PC-3 (cell line): ENCODE measurements around the gene CNTNAP2. TPM values are rescaled to one million over a fixed set of nuclear protein-coding genes. Genes with fewer than 3 reads are reported as not detected.

ENCODE experiments used
- ATAC-seq: fragments of 200-7000 bp; cut with Tn5 transposase; 2 replicates; pipeline ENCODE4 v1.9.1; 2020; ENCODE audit warnings: mild to moderate bottlenecking, moderate library complexity
- BruUV-seq: library from RNA; stranded (reverse); fragments of 400-500 nt; replicated peaks from 2 replicates; lab custom pipeline; 2021; lab: Mats Ljungman, UMichigan
- CTCF ChIA-PET: fragments of 300-600 bp; sonication (Branson Sonifier 250); formaldehyde crosslinking; loops from one replicate; lab custom pipeline; 2022; ENCODE audit warnings: antibody characterized with exemption; lab: Charles Lee
- POLR2A ChIA-PET: fragments of 300-600 bp; sonication (Branson Sonifier 250); formaldehyde crosslinking; loops from one replicate; lab custom pipeline; 2022; ENCODE audit warnings: antibody characterized with exemption; ENCODE audit not compliant: unreplicated experiment; lab: Charles Lee
- DNase-seq: peaks from one replicate; pipeline ENCODE4 v3.0.0-alpha.2; 2015
- H2AFZ ChIP-seq: fragments of 300-600 bp; sonication (generic); 2 replicates; pipeline ENCODE4 v1.6.0; 2016; ENCODE audit warnings: antibody characterized with exemption, low read length
- H3F3A ChIP-seq: fragments of 300-600 bp; sonication (generic); one replicate; pipeline ENCODE4 v1.6.0; 2017; ENCODE audit warnings: antibody characterized with exemption, low read length, control low read depth, mild to moderate bottlenecking; ENCODE audit not compliant: unreplicated experiment
- H3K27ac ChIP-seq: fragments of 300-600 bp; sonication (generic); 2 replicates; pipeline ENCODE4 v1.5.1; 2016; ENCODE audit warnings: mild to moderate bottlenecking, low read length
- H3K27me3 ChIP-seq: fragments of 300-600 bp; sonication (generic); 2 replicates; pipeline ENCODE4 v1.6.1; 2016; ENCODE audit warnings: low read length, mixed read lengths
- H3K36me3 ChIP-seq: fragments of 300-600 bp; sonication (generic); 2 replicates; pipeline ENCODE4 v1.6.1; 2016; ENCODE audit warnings: low read depth, mixed run types, low read length, mixed read lengths
- H3K4me1 ChIP-seq: fragments of 300-600 bp; sonication (generic); 2 replicates; pipeline ENCODE4 v1.5.1; 2016; ENCODE audit warnings: low read length; ENCODE audit not compliant: insufficient read depth
- H3K4me2 ChIP-seq: fragments of 300-600 bp; sonication (generic); 2 replicates; pipeline ENCODE4 v1.6.0; 2016; ENCODE audit warnings: low read length
- H3K4me3 ChIP-seq: fragments of 300-600 bp; sonication (generic); 2 replicates; pipeline ENCODE4 v1.5.1; 2016; ENCODE audit warnings: mild to moderate bottlenecking, low read length, mixed read lengths
- H3K79me2 ChIP-seq: fragments of 300-600 bp; sonication (generic); 2 replicates; pipeline ENCODE4 v1.6.1; 2017; ENCODE audit warnings: low read length, mixed read lengths
- H3K9ac ChIP-seq: fragments of 300-600 bp; sonication (generic); 2 replicates; pipeline ENCODE4 v1.6.0; 2016; ENCODE audit warnings: mild to moderate bottlenecking, low read length
- H3K9me2 ChIP-seq: fragments of 300-600 bp; sonication (generic); replicated peaks from 2 replicates; pipeline ENCODE4 v1.6.1; 2016; ENCODE audit warnings: mixed run types, low read length, mixed read lengths
- H3K9me3 ChIP-seq: fragments of 300-600 bp; sonication (generic); 2 replicates; pipeline ENCODE4 v1.6.1; 2016; ENCODE audit warnings: low read length, mixed read lengths
- H4K20me1 ChIP-seq: fragments of 300-600 bp; sonication (generic); 2 replicates; pipeline ENCODE4 v1.6.1; 2016; ENCODE audit warnings: low read length, mixed read lengths
- EZH2 ChIP-seq: fragments of 300-600 bp; sonication (generic); IDR thresholded peaks from one replicate; pipeline ENCODE4 v1.6.1; 2017; ENCODE audit warnings: antibody characterized with exemption, mild to moderate bottlenecking, low read length; ENCODE audit not compliant: unreplicated experiment
- EZH2phosphoT487 ChIP-seq: fragments of 300-600 bp; sonication (generic); IDR thresholded peaks from 2 replicates; pipeline ENCODE4 v1.6.1; 2018; ENCODE audit warnings: mild to moderate bottlenecking, antibody characterized with exemption, low read length, borderline replicate concordance
- intact Hi-C: fragments of 100-400 bp; cut with micrococcal nuclease; formaldehyde crosslinking; loops from 2 replicates; pipeline ENCODE4 v1.9.0; 2023
- total RNA-seq: library from RNA; depleted of rRNA; stranded (reverse); fragments of >200 nt; gene quantifications from 2 replicates; pipeline ENCODE4 v1.2.3, GENCODE V29; 2014
- TF ChIP-seq, protein P1 (sequence below): fragments of 300-600 bp; sonication (generic); conservative IDR thresholded peaks from 2 replicates; pipeline ENCODE4 v1.5.1; 2017; ENCODE audit warnings: antibody characterized with exemption, low read depth, mild to moderate bottlenecking, low read length

CNTNAP2 gene
- total RNA-seq, 1 experiment from 2014 or later = 1.5 TPM

DNA sequence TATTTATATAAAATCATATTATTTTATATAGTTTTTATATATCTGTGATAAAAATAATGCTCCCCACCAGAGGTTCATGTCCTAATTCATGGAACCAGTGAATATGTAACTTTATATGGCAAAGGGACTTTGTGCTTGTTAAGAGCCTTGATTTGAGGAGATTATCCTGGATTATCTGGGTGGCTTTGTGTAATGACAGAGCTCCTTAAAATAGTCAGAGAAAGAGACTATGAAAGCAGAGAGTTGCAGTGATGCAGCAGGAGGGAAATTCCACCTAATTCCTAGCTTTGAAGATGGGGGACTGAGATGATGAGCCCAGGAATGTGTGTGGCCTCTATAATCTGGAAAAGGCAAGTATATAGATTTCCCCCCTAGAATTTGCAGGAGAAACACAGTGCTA lies 1439.7 kb downstream of the CNTNAP2 start:
- ChIA-PET POLR2A (no interaction called here), CTCF (interaction anchor here (0.6 kb wide), 1 partner anchor 542 kb away, joined by 3 read pairs; no protein-coding TSS in a partner anchor)
- TF ChIP-seq EZH2phosphoT487 (no peak), EZH2 (no peak)
- TF ChIP-seq, protein P1, sequence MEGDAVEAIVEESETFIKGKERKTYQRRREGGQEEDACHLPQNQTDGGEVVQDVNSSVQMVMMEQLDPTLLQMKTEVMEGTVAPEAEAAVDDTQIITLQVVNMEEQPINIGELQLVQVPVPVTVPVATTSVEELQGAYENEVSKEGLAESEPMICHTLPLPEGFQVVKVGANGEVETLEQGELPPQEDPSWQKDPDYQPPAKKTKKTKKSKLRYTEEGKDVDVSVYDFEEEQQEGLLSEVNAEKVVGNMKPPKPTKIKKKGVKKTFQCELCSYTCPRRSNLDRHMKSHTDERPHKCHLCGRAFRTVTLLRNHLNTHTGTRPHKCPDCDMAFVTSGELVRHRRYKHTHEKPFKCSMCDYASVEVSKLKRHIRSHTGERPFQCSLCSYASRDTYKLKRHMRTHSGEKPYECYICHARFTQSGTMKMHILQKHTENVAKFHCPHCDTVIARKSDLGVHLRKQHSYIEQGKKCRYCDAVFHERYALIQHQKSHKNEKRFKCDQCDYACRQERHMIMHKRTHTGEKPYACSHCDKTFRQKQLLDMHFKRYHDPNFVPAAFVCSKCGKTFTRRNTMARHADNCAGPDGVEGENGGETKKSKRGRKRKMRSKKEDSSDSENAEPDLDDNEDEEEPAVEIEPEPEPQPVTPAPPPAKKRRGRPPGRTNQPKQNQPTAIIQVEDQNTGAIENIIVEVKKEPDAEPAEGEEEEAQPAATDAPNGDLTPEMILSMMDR = no peak
- no TSS peak for BruUV-seq
- Histone ChIP-seq H4K20me1 (no peaks in the 10 kb centered on the region), H3K4me2 (no peak overlapping the region), H3K27ac (no peak overlapping the region), H2AFZ (no peak overlapping the region), H3F3A (no peaks in the 10 kb centered on the region), H3K9ac (no peak overlapping the region), H3K36me3 (no peaks in the 10 kb centered on the region), H3K9me3 (no peaks in the 10 kb centered on the region), H3K27me3 (no peaks in the 10 kb centered on the region), H3K4me3 (no peak overlapping the region), H3K79me2 (no peaks in the 10 kb centered on the region), H3K9me2 (no peaks in the 10 kb centered on the region), H3K4me1 (no peaks in the 10 kb centered on the region)
- ATAC-seq (no peak), DNase-seq (no peak)
- intact Hi-C loops = no loop called here

DNA sequence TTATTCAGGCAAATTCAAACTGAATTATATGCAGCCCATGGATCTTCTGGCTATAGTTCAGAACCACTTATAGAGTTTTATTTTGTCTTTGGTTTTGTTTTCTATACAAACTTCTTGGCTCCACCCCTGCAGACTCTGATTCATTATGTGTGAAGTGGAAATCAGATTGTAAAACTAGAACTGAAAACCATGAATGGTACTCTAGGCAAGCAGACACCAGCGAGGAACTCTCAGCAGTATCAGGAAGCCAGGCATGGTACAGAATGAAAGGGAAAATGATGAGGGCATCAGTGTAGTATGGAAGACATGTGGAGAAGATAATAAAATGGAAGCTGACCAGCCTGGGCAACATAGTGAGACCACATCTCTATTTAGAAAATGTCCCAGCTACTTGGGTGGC lies 1447.1 kb downstream of the CNTNAP2 start:
- ChIA-PET CTCF (no interaction called here), POLR2A (interaction anchor here (0.9 kb wide), 1 partner anchor 1186 kb away, joined by 3 read pairs; no protein-coding TSS in a partner anchor)
- H3K9ac ChIP-seq = no peak overlapping the region
- H3K36me3 ChIP-seq = no peaks in the 10 kb centered on the region
- no peak overlapping the region for H3K4me3 ChIP-seq
- no peak overlapping the region for H3K27ac ChIP-seq
- H3K9me2 ChIP-seq = no peaks in the 10 kb centered on the region
- H3K9me3 ChIP-seq = no peaks in the 10 kb centered on the region
- peaks cover 5% of the 10 kb centered on the region for H3K4me1 ChIP-seq
- no peak overlapping the region for H2AFZ ChIP-seq
- no peak overlapping the region for H3K4me2 ChIP-seq
- no peaks in the 10 kb centered on the region for H3F3A ChIP-seq
- H3K27me3 ChIP-seq = no peaks in the 10 kb centered on the region
- DNase-seq (no peak), ATAC-seq (no peak)
- BruUV-seq = no TSS peak
- intact Hi-C loops = loop anchor here (10.0 kb wide), 1 partner anchor 319 kb away; no protein-coding TSS in a partner anchor
- H3K79me2 ChIP-seq = no peaks in the 10 kb centered on the region
- no peak for TF ChIP-seq EZH2phosphoT487
- TF ChIP-seq, protein P1 = no peak
- H4K20me1 ChIP-seq = no peaks in the 10 kb centered on the region

DNA sequence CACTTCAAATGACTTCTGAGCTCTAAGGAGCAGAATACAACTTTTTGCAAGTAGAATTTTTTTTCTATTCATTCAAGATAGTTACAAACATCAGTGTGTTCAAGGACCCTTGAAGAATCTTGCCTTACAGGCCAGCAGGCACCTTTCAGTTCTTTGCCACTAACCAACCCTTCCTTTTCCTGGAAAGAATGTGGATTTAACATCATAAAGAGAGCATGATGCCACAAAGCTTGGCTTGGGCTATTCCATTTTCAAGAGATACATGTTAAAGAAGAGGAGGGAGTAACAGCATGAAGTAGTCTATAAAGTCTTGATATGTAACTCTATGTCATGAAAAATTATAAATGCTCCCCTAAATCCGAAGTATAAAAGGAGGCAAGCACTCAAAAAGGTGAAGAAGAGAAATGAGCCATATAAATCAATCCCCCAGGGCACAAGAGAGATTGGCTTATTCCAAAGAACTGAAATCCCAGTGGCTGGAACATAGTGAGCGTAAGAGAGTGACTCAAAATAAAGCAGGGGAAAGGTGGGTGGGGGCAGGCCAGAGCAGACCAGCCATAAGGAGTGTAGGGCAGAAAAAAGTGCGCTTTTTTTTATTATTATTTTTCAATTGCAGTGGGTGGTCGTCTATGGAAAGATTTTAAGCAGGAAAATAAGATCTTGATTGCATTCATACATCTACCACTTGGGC lies 1448.3 kb downstream of the CNTNAP2 start:
- CTCF ChIA-PET = no interaction called here

More for the DNA sequence above, 1448.3 kb downstream of the CNTNAP2 start:
- H3K36me3 ChIP-seq = no peaks in the 10 kb centered on the region
- no peak overlapping the region for H2AFZ ChIP-seq
- no peaks in the 10 kb centered on the region for H3K9me2 ChIP-seq
- no peak overlapping the region for H3K4me2 ChIP-seq
- no peak overlapping the region for H3K27ac ChIP-seq
- peaks cover 18% of the 10 kb centered on the region for H3K4me1 ChIP-seq
- TF ChIP-seq EZH2 = no peak
- TF ChIP-seq, protein P1 = no peak
- no peak for TF ChIP-seq EZH2phosphoT487
- DNase-seq (no peak), ATAC-seq (no peak)
- no peak overlapping the region for H3K9ac ChIP-seq
- no peak overlapping the region for H3K4me3 ChIP-seq
- H3F3A ChIP-seq = peaks cover 1% of the 10 kb centered on the region
- H4K20me1 ChIP-seq = no peaks in the 10 kb centered on the region
- H3K79me2 ChIP-seq = no peaks in the 10 kb centered on the region
- H3K27me3 ChIP-seq = no peaks in the 10 kb centered on the region
- intact Hi-C loops = loop anchor here (10.0 kb wide), 1 partner anchor 320 kb away; no protein-coding TSS in a partner anchor
- no peaks in the 10 kb centered on the region for H3K9me3 ChIP-seq
- BruUV-seq = no TSS peak
- POLR2A ChIA-PET = no interaction called here
